ENCODE measurements around the gene SCAMP4. TPM values are rescaled to one million over a fixed set of nuclear protein-coding genes. Genes with fewer than 3 reads are reported as not detected.

Gene SCAMP4
- total RNA-seq, 2 experiments from 2014 or later, result 21.3 to 49.9 TPM

- H3K4me1 ChIP-seq (ENCODE audit: insufficient read depth, low read length, poor library complexity, severe bottlenecking), result no peaks in the 10 kb centered on the region
- intact Hi-C loops (cut with micrococcal nuclease; ENCODE audit: unreplicated experiment), result no loop called here
- no peaks in the 10 kb centered on the region for H3K9me2 ChIP-seq (ENCODE audit: insufficient read depth, low read length)
- BruUV-seq (replicated peaks), result no TSS peak
- no peak overlapping the region for H2AFZ ChIP-seq (ENCODE audit: low read length)
- ChIA-PET CTCF (ENCODE audit: unreplicated experiment) (no interaction called here), POLR2A (no interaction called here)
- TF ChIP-seq, protein P1, sequence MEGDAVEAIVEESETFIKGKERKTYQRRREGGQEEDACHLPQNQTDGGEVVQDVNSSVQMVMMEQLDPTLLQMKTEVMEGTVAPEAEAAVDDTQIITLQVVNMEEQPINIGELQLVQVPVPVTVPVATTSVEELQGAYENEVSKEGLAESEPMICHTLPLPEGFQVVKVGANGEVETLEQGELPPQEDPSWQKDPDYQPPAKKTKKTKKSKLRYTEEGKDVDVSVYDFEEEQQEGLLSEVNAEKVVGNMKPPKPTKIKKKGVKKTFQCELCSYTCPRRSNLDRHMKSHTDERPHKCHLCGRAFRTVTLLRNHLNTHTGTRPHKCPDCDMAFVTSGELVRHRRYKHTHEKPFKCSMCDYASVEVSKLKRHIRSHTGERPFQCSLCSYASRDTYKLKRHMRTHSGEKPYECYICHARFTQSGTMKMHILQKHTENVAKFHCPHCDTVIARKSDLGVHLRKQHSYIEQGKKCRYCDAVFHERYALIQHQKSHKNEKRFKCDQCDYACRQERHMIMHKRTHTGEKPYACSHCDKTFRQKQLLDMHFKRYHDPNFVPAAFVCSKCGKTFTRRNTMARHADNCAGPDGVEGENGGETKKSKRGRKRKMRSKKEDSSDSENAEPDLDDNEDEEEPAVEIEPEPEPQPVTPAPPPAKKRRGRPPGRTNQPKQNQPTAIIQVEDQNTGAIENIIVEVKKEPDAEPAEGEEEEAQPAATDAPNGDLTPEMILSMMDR (conservative IDR thresholded peaks at IDR 0.05; ENCODE audit: low read length), result no peak
- no peak for TF ChIP-seq EZH2phosphoT487 (IDR thresholded peaks at IDR 0.05; ENCODE audit: borderline replicate concordance, low read depth, low read length)
- no peaks in the 10 kb centered on the region; the same call in 1 of the 2 replicates for H4K20me1 ChIP-seq (ENCODE audit: insufficient read depth, low read length)
- H3K4me2 ChIP-seq (ENCODE audit: low read length), result no peak overlapping the region
- H3K27ac ChIP-seq (ENCODE audit: low read depth, low read length, poor library complexity, severe bottlenecking), result no peak overlapping the region
- no peaks in the 10 kb centered on the region for H3K9me3 ChIP-seq (ENCODE audit: low read length)
- H3K36me3 ChIP-seq (ENCODE audit: insufficient read depth, low read length), result peaks cover 29% of the 10 kb centered on the region
- DNase-seq (ENCODE audit: low spot score), result no peak
- no peak overlapping the region for H3K4me3 ChIP-seq (ENCODE audit: low read depth, low read length, poor library complexity, severe bottlenecking)
- H3K79me2 ChIP-seq (ENCODE audit: insufficient read depth, low read depth, low read length), result no peaks in the 10 kb centered on the region; the same call in 1 of the 2 replicates
Observed at GRCh38 chr19:1970003-1970805, 65.0 kb downstream of the SCAMP4 start.

DNA sequence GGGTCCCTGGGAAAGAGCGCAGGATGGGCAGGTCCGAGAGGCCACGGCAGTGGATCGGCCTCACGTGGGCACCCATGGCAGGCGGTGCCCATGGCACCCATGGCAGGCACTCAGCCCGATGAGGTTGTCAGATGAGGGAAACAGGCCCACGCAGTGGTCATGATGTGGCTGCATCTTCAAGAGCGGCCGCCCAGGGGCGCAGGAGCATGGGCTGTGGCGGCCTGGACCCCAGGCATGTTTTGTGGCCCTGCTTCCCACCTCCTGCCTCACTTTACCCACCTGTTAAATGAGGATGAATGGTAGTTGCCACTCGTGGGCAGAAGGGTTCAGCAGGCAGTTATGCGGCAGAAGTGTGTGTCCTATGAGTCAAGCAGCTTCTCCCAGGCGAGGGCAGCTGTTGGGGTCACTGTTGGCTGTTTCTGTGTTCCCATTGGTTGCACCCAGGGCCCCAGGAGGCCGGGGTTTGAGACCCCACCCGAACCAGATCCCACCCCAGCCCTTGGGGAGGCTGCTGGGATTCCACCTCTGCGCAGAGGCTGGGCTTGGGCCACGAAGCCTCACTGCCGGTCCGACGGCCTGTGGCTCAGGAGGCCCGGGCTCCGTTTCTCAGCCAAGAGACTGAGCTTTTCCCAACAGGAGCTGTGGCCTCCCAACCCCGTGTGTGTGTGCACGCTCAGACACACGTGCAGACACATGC, 65.8 kb downstream of the SCAMP4 start:
- Histone ChIP-seq H3K9me3 (ENCODE audit: low read length) (no peaks in the 10 kb centered on the region), H3K79me2 (ENCODE audit: insufficient read depth, low read depth, low read length) (no peaks in the 10 kb centered on the region; the same call in 1 of the 2 replicates), H3K4me1 (ENCODE audit: insufficient read depth, low read length, poor library complexity, severe bottlenecking) (no peaks in the 10 kb centered on the region), H3K27ac (ENCODE audit: low read depth, low read length, poor library complexity, severe bottlenecking) (no peak overlapping the region), H3K9me2 (ENCODE audit: insufficient read depth, low read length) (no peaks in the 10 kb centered on the region), H4K20me1 (ENCODE audit: insufficient read depth, low read length) (no peaks in the 10 kb centered on the region; the same call in 1 of the 2 replicates), H3K36me3 (ENCODE audit: insufficient read depth, low read length) (peaks cover 37% of the 10 kb centered on the region), H3K4me2 (ENCODE audit: low read length) (no peak overlapping the region), H3K4me3 (ENCODE audit: low read depth, low read length, poor library complexity, severe bottlenecking) (no peak overlapping the region), H2AFZ (ENCODE audit: low read length) (no peak overlapping the region)
- DNase-seq (ENCODE audit: low spot score), result no peak
- TF ChIP-seq, protein P1 (conservative IDR thresholded peaks at IDR 0.05; ENCODE audit: low read length), result no peak
- no peak for TF ChIP-seq EZH2phosphoT487 (IDR thresholded peaks at IDR 0.05; ENCODE audit: borderline replicate concordance, low read depth, low read length)
- intact Hi-C loops (cut with micrococcal nuclease; ENCODE audit: unreplicated experiment), result no loop called here
- CTCF ChIA-PET (ENCODE audit: unreplicated experiment), result no interaction called here
- BruUV-seq (replicated peaks), result no TSS peak
- POLR2A ChIA-PET, result interaction anchor here (0.6 kb wide), 1 partner anchor 1707 kb away, joined by 3 read pairs; no protein-coding TSS in a partner anchor

Data from OCI-LY7 (cell line).